Measurements from ENCODE around the gene BNIP3.

- TF ChIP-seq EZH2 (IDR thresholded peaks at IDR 0.05; ENCODE audit: borderline replicate concordance): no peak
- TF ChIP-seq, protein P1, sequence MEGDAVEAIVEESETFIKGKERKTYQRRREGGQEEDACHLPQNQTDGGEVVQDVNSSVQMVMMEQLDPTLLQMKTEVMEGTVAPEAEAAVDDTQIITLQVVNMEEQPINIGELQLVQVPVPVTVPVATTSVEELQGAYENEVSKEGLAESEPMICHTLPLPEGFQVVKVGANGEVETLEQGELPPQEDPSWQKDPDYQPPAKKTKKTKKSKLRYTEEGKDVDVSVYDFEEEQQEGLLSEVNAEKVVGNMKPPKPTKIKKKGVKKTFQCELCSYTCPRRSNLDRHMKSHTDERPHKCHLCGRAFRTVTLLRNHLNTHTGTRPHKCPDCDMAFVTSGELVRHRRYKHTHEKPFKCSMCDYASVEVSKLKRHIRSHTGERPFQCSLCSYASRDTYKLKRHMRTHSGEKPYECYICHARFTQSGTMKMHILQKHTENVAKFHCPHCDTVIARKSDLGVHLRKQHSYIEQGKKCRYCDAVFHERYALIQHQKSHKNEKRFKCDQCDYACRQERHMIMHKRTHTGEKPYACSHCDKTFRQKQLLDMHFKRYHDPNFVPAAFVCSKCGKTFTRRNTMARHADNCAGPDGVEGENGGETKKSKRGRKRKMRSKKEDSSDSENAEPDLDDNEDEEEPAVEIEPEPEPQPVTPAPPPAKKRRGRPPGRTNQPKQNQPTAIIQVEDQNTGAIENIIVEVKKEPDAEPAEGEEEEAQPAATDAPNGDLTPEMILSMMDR (IDR thresholded peaks at IDR 0.05; ENCODE audit: poor library complexity): no peak
- no peak for TF ChIP-seq EZH2phosphoT487 (IDR thresholded peaks at IDR 0.05; ENCODE audit: low read depth, severe bottlenecking, unreplicated experiment)
Measured at GRCh38 chr10:132021046-132021445, 39.3 kb upstream of the BNIP3 start.

Measured in hepatocyte (in vitro differentiated cells).